Activated T-cell treated with anti-CD3 and anti-CD28 coated beads, Interleukin-2, amount 50 U/mL, for 48 hours (primary cell): Measurements from ENCODE around the gene WLS.

Experiments
- DNase-seq, 2 experiments: peaks; one replicate each; pipeline ENCODE4 v3.0.0-alpha.2; 2020

Gene WLS

DNA sequence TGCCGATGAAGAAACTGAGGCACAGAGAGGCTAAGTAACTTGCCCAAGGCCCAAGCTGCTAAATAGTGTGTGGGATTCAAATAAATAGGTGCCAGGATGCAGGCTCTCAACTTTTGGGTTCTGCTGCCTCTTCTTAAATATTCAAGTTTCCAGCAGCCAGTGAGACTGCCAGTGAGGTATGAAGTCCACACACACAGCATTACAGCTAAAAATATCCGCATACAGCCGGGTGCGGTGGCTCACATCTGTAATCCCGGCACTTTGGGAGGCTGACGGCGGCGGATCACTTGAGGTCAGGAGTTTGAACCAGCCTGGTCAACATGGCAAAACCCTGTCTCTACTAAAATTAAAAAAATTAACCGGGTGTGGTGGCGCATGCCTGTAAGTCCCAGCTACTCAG, 103.5 kb downstream of the WLS start:
- no peak for DNase-seq

DNA sequence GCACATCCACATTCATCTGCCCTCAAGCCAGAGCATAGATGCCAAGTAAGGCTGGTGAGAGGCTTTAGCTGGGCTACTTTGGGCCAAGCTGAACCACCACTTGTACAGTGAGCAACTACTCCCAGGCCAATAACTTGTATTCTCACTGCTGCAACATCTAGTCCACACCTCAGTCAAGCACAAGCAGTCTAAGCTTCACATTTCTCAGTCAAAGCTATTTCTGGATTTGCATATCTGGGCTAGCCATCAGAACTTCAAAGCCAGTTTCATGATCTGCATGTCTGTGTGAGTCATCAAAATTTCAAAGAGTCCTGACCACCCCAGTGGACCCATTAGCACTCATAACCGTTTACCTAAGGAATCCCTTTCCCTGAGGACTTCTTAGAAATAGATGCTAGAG, 104.2 kb downstream of the WLS start:
- no peak for DNase-seq

DNA sequence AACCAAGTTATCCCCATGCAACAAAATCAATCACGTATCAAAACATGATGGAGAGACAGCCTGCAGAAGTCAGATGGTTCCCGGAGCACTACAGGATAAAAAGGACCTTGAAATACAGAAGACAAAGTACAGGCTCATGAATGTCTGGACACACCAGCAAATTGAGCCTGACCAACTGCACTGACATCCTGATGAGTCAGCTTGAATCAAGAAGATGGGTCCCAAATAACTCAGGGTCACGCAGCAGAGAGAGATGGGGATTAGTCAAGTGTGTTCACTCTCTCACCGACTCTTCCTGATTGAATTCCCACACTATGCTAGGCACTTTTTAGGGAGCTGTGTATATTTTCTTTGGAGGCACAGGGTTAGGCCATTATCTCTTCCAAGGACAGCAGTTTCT, 110.8 kb downstream of the WLS start:
- DNase-seq, result no peak

DNA sequence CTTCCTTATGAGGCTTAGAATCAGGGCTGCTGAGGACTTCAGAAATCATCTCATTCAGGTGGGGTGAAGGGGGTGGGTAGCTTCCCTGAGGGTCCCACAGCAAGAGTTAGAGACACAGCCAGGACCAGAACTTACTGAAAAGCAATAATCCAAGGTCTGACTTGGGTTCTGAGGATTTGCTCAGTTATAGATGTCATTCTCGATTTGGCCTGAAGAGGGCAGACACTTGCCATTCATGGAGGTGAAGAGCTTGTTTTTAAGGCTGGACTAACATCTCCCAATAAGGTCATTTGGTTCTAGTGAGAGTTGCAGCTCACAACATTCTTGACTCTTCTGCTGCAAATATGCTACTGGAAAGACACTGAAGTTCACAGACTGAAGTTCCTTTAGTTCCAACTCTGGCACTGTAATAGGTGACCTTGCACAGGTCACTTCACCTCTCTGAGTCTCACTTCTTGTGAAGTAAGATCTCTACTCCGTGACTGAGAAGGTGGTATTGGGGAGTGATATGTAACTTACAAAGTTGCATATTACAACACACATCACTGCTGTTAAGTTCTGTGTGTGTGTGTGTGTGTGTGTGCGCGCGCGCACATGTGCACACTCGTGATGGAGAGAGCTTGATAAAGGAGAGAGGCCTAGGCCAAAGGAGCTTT, 112.1 kb downstream of the WLS start:
- peak in 1 of 2 experiments; percentile 24 for DNase-seq

DNA sequence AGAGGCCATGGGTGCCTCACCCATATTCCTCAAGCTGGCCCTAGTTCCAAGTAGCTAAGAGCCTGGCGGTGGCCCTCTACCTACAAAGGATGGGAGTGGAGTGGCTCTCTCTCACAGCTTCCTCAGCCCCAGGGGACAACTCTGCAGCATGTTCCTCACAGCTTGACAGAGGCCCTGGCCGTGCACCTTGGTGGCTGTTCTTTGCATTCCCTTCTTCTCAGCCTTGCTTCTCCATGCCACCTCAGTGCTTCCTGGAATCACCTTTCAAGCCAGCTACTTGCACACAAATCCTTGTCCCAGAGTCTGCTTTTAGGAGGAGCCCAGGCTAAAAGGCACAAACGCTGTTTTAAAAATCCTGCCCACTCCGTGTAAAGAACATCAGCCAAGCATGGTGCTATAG, 112.9 kb downstream of the WLS start:
- DNase-seq, result no peak

DNA sequence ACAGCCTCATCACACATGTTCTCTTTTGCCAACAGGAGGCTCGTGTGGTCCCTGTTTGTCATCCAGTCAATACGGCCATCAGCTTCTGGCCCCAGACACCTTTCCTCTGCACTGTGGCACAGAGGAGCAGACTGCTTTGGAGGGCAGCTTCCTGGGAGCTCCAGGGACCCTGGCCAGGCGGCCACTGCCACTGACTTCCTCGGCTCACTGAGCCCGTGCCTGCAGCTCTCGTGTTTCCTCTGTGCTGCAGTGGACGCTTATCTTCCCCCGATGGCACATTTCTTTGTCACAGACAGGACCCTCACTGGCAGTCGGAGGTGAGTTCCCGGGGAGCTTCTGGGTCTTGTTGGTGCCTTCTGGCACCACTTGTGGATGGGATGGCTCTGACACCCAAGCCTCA, 114.9 kb downstream of the WLS start:
- DNase-seq, result no peak

DNA sequence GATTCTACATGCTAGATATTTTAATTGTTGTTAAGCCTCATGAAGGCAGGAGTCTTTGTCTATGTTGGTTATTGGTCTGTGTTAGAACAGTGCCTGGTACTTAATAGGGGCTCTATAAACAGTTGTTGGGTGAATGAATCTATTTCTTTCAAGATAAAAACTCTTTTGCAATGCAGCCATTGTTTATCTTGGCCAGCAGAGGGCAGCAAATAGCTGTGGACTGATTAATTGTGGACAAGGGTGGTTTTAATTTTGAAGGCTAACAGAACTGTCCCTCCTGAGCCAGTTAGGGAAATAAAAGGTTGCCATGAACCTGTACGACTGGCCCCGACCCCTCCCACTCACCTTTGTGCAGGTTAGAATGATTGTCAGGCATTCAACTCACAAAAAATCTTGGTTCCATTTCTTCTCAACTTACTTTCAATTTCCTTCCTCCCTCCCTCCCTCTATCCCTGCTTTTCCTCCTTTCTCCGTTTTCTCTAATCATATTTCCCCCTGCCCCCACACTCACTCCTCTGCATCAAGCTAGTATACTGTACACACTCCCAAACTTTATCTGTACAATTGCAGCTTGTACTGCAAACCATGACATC, 115.6 kb downstream of the WLS start:
- DNase-seq, result peak; percentile 34 to 44

DNA sequence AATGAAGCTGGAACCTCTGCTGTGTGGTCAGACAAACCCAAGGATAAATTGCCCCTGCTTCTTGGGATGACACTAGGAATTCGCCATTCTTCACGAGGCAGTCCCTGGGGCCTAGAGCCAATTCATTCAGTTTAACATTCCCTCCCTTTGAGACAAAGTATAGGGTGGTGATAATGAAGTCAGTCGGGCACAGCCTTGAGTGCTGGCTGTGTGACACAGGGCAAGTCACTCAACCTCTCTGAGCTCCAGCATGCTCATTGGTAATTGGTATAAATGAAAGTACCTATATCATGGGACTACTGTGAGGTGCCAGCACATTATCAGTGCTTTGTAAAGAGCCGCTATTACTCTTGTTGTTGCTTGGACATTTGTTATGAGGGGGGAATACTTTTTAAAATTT, 117.0 kb downstream of the WLS start:
- no peak for DNase-seq

DNA sequence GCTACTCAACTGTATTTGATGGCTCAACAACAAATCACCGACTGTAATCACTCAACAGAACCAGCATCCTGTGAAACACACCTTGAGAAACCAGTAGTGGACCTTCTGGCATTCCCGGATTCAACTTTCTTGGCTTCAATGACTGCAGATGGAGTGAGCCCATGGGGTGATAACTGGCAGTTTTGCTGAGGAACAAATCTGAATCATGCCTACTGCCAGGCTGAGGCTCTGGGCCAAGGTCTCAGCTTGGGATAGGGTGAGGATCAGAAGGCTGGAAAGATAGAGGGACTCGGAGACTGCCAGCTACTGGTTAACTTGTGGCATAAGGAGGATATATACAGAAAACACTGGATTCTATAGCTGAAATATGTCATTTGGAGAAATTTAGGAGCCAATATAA, 118.4 kb downstream of the WLS start:
- no peak for DNase-seq

DNA sequence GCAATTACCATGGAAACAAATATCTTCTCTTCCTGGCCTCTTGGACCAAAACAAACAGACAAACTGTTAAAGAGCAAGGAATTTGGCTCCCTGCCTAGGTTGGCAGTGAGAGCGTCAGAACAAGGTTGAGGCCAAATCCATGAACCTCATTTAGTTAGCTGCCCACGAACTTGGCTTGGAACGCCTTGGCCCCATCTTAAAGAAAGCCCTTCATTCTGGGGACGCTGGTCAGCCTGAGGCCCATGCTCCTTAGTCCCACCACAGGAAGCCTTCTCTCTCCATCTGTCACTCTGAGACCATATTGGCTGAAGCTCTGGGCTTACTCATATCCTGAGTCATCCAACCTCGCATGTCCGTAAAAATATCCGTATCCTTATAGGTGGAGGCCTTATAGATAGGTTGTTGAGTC, 119.5 kb downstream of the WLS start:
- no peak for DNase-seq

DNA sequence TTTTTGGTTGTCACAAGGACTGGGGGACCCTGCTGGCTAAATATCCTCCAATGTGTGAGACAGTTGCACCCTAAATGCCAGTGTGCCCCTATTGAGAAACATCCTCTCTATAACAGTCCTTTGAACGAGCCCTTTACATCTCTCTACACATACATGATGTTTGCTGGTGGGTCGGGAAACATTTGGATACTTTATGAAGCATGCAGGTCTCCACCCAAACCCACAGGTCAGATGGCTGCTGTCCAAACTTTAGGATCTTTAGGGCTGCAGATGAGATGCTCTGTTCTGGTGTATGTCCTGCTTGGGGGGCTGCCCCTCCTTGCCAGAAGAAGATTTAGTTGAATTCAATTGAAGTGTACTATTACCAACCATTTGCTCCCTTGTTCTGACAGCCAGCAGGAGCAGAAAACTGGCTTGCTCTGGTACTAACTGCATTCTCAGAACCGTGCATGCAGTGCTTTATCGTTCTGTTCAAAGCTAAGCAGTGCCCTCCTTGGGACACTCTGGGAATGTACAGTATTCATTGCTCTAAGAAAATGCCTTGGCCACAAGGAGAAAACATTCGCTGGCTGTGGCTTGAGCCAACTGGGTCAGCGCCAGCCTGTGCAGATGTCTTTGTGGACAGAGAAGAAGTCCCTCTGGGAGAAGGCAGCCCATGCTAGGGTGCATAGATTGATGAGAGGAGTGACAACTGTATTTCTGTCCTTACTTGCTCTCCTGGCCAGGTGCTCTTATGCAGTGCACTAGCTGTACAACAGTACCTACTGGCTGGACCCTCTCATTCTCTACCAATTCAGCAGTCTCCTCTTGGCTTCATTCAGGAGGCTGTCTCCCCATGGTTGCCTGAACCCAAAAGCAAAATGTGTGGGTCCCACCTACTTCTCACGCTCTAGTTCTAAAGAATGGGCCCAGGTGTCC, 120.5 kb downstream of the WLS start:
- no peak for DNase-seq

DNA sequence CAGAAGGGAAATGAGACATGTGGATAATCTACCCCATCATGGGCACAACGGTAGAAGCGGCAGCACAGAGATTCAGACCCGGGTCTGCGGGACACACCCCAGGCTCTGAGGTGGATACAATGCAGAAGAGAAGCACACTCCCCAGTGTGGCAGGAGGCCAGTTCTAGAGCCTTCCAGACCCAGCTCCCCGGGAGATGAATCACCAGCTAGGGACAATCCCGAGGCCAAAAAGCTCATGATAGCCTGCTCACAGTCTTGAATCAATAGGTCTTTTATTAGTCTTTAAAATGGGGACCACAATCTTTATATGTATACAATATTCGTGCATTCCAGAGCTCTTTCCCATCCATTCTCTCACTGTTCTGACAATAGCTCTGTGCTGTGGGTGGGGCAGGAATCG, 124.6 kb downstream of the WLS start:
- no peak for DNase-seq

DNA sequence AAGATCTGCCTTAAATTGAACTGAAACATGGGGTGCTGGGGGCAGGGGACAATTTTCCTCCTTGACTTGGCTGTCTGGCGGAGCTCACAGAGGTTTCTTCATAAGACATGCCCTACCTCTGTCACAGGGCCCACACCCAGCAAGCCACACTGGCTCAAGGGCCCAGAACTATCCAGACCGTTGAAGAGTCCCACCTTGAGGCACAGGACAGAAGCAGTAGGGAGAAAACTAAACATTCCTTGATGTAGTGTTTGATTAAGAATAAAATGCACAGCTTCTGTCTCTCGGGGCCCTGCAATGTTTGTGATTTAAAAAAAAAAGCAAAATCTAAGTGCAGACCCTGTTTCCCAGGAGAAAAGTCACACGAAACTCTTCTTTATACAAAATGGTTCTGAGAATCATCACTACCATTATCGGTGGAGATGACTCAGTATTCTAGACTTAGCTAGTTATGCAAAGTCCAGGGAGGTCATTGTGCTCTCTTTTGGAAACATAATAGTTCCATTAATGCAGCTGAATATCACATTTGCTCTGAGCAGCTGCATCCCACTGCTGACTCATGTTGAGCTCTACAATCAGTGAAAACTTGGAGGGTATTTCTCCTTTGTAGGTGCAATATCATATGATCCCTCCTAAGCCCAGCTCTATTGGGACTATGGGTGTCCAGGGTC, 128.3 kb downstream of the WLS start:
- DNase-seq, result no peak

DNA sequence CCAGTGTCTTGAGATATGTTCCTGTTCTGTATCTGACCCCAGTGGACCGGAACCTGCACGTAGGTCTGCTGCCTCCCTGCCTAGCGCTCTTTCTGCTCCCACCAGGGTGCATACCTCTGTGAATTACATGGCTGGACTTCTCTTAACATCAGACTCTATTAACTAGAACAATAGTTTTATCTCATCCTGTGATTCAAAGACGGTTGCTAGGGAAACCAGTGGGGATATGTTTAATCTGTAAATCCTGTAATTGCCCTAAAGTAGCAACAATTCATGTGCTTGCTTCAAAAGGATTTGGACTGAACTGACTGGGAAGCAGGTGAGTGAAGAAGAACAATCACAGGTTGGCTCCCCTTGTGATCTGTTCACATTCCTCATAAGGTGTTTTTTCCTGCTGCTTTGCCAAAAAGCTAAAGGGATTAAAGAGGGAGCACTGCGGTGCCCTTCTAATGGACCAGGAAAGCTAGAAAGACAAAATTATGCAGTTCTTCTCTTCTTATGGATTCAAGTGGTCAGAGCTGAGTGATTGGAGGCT, 129.2 kb downstream of the WLS start:
- DNase-seq, result no peak

DNA sequence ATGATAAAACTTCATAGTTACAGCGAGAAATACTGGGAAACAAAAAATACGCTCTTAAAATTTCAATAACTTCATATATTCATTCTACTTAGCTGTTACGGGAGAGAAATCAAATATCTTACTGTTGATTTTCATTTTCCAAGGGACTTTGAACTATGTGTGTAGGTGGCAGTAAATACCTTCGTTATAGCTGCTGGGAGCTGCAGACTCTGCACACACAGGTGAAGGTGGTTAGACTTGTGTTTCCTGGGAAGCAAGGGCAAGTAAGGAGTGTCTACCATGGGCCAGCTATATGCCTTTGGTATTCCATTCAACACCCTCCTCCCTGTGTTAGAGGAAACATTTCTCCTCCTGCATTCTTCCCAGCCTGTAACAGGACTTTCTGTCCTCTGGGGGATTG, 130.5 kb downstream of the WLS start:
- DNase-seq, result no peak

DNA sequence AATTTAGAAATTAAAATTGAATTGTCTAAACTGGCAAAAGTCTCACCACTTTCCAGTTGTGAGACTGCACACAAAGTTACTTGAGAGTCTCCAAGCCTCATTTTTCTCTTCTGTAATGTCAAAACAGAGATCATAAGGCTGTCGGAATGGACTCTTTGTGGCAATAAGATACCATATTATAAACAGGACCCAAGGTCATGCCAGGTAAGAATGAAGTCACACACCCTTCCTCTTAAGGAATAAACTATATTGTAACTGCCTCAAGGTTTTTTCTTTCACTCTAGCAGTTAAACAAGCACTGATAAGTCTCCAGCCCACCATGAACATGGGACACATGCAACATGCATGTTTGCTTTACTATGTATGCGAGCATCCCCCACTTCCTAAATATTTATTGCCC, 131.8 kb downstream of the WLS start:
- no peak for DNase-seq

DNA sequence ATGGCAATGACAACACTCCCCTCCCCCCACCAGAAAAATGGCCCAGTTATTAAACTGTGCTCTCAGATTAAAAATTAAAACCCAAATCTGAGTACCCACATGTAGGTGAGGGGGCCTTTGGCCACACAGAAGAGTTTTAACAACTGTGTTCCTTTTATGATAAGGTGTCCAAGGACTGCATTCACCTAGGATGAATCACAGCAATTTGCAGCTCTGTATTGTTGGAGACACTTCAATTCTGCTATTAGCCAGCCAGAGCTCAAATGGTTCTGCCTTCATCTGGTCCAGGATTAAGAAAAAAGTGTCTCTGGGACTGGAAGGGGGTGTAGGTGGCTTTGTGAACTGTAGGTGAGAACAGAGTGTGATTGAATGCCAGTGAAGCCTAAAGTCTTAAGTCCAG, 138.6 kb downstream of the WLS start:
- no peak for DNase-seq

DNA sequence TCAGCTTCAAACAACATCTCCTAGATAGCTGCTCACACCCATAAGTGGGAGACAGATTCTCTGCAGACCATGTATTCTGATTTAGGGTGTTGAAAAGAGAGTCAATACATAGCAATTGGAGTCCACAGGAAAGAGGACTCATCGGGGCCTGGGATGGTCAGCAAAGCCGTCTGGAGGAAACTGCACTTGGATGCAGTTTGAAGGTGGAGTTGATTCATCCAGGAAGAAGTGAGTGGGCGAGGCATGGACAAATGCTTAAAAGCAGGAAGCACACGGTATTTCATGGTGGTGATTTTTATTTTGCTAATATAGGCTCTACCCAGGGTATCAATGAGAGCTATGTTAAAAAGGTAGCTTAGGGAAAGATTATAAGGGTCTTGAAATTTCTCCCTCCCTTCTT, 145.1 kb downstream of the WLS start:
- no peak for DNase-seq

DNA sequence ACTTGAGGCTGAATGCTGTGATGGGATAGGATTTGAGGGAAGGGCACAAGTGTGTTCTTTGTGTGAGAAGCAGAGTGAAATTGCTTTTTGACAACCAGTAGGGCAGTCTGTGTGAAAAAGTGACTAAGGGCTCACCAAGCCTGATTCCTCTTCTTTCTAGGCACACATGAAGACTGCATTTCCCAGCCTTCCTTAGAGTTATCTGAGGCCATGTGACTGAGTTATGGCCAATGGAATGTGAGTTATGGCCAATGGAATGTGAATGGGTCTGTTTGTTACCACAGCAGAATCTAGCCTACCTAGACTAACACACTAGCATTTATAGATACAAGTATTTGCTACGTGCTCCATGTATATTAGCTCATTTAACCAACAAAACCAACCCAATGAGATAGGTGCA, 146.6 kb downstream of the WLS start:
- DNase-seq, result no peak

DNA sequence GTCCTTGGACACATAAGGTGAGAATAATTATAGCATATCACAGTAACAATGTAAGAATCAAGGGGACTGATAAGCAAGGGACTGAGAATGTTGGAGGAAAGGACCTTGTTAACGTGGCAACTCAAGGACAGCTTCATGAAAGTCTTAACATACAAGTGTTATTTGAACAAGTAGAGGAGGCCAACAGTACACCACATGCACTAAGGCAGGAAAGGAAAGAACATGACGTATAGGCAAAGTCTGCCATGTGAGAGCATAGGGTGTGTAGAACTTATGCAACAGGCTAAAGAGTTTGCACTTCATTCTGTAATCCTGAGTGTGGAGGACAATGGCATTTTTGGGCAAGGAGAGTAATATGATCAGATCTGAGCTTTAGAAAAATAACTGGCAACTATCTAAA, 148.6 kb downstream of the WLS start:
- no peak for DNase-seq

DNA sequence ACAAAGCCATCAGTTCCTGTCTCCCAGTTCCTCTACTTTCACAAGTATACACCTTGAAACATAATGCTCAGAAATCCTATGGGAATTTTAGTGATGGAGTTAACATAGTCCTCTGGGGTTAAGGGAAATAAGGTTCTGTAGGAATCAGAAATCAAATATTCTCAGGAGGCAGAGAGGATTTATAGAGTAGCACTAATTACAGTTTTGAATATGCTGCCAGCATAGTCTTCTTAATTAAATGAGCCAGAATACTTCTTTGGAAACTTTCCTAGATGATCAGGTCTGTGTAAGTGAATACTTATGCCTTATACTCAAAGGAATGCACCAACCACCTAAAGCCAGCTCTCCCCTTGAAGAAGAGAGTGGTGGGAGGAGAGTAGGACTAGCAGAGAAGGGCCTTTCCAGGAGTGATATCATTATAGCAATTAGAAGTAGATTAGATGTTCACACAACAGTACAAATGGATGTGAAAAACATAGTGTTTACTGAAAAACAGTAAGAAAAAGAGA, 150.5 kb downstream of the WLS start:
- no peak for DNase-seq

DNA sequence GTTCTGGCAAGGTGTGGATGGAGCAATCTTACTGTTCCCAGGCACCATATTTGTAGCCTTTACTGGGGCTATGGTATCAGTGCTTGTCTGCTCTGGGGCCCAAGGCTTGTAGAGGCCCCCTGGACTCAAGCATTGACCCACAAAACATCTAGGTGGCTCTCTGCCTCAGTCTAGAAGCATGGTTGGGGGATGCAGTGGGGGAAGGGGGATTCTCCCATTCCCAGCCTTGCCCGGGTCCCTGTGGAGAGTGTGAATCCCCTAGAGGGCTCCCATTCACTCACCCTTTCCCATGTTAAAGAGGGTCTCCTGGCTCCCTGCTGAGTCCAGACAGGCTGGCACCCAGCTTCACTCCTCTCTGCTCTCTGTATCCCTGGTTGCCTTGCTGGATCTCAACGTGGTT, 153.7 kb downstream of the WLS start:
- no peak for DNase-seq
